ENCODE measurements around the gene SSH2.

GRCh38 chr17:29620271-29620670, 309.8 kb downstream of the SSH2 start:
- TF ChIP-seq POLR2A (IDR thresholded peaks at IDR 0.05) = no peak
- no peak for TF ChIP-seq CTCF (IDR thresholded peaks at IDR 0.05)

All from thyroid gland (tissue), 4 donors.